ENCODE data around the gene SCGB1C1. TPM values are rescaled to one million over a fixed set of nuclear protein-coding genes. Genes with fewer than 3 reads are reported as not detected.
A peak's percentile ranks its signal among the peaks of the same experiment; 100 is the strongest.
"Not testable (repeated sequence)": the region's sequence is repeated elsewhere in the genome, so short reads cannot be mapped to it uniquely, and the experiment has no call there.

The SCGB1C1 gene
- total RNA-seq (2014; rRNA removed; shearing (Covaris generic)): not detected in 2 replicates
- polyA plus RNA-seq (2015; cell fraction: cytosol; rRNA removed): not detected in 2 replicates
- polyA plus RNA-seq (2015; cell fraction: nucleus; rRNA removed): not detected in 2 replicates

DNA sequence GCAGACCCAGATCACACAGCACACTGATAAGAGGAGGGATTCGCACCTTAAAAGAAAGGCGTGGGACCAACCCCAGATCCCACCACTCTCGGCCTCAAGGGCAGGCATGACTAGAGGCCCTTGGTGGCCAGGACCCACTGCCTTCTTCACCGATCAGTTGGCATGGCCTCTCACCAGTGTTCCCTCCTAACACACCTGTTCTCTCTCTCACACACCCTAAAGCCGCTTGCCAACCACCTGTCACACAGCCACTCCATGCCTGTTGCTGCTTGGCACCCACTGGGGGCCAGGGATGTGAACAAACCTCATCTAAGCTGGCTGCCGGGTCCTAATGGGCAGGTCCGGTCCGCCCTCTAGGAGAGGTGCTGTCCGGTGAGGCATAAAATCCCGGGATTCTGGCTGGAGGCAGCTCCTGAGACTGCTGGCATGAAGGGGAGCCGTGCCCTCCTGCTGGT, at the start of gene SCGB1C1:
Gene SCGB1C1, plus strand, starts transcription at position 405 of the 455 bp plus-strand sequence. Its CDS starts 22 bp downstream, at position 427.
- in situ Hi-C loops (cut with HindIII; ENCODE audit: low pct_unique_long_range_greater_than_20kb, low sequenced_read_pairs): not testable (repeated sequence)

DNA sequence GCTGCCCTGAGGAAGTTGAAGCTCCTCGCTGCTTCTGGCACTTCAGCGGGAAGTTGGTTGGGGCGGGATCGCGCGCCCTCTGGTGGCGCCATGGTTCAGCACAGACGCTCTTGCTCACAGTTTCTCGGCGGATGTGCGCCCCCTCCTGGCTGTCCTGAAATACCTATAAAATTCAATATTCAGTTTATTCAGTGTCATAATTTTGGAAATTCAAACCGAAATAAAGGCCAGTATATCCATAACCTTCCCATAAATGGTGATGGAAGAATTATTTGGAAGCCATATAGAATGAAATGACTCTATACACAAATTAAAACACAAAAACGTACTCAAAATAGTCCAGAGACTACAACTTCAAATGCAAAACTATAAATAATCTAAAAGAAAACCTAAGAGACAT, 12.6 kb upstream of the SCGB1C1 start:
- DNase-seq (ENCODE audit: low read depth, low spot score); in situ Hi-C loops (cut with HindIII; ENCODE audit: low pct_unique_long_range_greater_than_20kb, low sequenced_read_pairs): not testable (repeated sequence)

More for the DNA sequence above, at the start of gene SCGB1C1:
- DNase-seq (ENCODE audit: low read depth, low spot score): not testable (repeated sequence)

DNA sequence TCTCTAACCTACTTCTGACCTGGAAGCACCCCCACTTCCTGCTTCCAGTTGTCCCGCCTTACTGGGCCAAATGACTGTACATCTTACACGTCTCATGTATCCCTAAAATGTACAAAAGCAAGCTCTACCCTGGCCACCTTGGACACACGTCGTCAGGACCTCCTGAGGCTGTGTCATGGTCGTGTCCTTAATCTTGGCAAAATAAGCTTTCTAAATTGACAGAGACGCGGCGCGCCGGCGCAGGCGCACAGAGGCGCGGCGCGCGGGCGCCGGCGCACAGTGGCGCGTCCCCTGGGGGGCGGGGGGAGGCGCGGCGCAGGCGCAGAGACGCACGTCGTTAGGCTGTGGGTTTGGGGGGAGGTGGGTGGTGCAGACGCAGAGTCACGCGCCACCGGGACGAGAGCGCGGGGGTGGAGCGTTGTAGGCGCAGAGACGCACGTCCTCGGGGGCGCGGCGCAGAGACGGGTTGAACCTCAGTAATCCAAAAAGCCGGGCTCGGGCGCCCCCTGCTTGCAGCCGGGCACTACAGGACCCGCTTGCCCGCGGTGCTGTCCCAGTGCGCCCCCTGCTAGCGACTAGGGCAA, 3.6 kb upstream of the SCGB1C1 start:
- in situ Hi-C loops (cut with HindIII; ENCODE audit: low pct_unique_long_range_greater_than_20kb, low sequenced_read_pairs): not testable (repeated sequence)
- DNase-seq (ENCODE audit: low read depth, low spot score): peak; percentile 89

DNA sequence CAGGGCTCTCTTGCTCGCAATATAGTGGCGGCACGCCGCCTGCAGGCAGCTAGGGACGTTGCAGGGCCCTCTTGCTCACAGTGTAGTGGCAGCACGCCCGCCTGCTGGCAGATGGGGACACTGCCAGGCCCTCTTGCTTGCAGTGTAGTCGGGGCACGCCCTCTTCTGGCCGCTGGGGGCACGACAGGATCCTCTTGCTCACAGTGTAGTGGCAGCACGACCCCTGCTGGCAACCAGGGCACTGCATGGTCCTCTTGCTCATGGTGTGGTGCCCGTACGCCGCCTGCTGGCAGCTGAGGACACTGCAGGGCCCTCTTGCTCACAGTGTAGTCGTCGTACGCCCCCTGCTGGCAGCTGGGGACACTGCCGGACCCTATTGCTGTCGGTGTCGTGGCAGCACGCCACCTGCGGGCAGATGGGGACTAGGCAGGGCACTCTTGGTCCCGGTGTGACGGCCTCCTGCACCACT, 3.0 kb upstream of the SCGB1C1 start:
- DNase-seq (ENCODE audit: low read depth, low spot score); in situ Hi-C loops (cut with HindIII; ENCODE audit: low pct_unique_long_range_greater_than_20kb, low sequenced_read_pairs): not testable (repeated sequence)

DNA sequence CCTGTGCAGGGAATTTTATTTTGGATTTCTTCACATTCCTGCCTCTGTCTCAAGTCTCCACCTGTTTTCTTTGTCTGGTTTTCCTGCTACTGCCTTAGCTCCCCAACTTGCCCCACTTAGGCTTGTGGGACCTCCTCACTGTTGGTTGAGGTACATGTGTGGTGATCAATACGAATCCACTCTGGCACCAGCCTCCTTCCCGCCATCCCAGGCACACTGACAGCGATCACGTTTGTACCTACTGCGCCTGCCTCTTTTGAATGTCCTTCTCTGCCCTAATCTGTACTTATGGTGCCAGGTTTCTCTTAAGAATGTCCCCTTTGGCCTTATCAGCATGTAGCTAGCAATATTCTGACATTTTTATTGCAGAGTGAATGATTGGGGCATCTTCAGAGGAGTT, 2.3 kb upstream of the SCGB1C1 start:
- DNase-seq (ENCODE audit: low read depth, low spot score); in situ Hi-C loops (cut with HindIII; ENCODE audit: low pct_unique_long_range_greater_than_20kb, low sequenced_read_pairs): not testable (repeated sequence)

DNA sequence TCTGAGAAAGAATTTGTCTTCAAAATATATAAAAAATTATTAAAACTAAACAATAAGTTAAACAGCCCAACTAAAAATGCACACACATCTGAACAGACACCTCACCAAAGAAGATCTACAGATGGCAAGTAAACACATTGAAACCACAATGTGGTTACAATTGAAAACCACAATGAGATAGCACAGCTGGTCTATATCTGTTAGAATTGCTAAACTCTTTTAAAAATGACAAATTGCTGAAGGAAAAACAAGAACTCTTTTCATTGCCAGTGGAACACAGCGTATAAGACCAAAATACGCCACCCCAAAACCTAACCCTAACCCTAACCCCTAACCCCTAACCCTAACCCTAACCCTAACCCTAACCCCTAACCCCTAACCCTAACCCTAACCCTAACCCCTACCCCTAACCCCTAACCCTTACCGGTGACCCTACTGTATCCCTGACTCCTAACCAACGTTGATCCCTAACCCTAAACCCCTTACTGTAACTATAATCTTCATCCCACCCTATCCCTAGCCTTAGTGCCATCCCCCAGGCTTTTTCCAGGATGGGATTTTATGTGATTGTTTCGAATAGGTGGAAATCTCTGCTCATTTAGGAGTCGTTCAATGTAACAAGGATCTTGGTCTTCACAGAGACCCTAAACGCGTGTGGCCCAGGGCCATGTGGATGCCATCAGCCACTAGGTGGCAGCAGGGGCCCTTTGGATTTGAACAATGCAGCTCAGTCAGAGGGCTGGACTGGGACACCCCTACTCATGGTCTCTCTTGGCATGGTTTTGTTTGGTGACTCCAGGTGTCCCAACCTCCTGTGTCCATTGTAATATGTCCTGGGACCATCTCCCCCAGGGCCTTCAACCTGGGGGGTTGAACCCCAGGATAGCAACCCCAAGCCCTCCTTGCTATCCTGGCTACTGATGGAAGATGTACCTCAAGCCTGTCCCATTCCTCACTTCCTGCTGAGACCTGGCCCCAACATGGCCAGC, 1.1 kb upstream of the SCGB1C1 start:
- DNase-seq (ENCODE audit: low read depth, low spot score); in situ Hi-C loops (cut with HindIII; ENCODE audit: low pct_unique_long_range_greater_than_20kb, low sequenced_read_pairs): not testable (repeated sequence)

DNA sequence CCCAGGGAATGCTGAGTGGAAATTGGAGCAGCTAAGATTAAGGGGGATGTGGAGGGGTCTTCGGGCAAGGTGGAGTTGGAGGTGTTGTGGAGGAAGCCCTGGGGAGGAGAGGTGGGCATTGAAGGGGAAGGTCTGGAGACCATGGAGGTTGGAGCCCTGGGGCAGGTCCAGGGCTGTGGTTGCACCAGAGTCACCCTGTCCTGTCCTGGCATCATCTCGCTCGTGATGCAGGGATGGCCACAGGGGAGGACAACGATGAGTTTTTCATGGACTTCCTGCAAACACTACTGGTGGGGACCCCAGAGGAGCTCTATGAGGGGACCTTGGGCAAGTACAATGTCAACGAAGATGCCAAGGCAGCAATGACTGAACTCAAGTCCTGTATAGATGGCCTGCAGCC, 603 bp downstream of the SCGB1C1 start:
- DNase-seq (ENCODE audit: low read depth, low spot score); in situ Hi-C loops (cut with HindIII; ENCODE audit: low pct_unique_long_range_greater_than_20kb, low sequenced_read_pairs): not testable (repeated sequence)

DNA sequence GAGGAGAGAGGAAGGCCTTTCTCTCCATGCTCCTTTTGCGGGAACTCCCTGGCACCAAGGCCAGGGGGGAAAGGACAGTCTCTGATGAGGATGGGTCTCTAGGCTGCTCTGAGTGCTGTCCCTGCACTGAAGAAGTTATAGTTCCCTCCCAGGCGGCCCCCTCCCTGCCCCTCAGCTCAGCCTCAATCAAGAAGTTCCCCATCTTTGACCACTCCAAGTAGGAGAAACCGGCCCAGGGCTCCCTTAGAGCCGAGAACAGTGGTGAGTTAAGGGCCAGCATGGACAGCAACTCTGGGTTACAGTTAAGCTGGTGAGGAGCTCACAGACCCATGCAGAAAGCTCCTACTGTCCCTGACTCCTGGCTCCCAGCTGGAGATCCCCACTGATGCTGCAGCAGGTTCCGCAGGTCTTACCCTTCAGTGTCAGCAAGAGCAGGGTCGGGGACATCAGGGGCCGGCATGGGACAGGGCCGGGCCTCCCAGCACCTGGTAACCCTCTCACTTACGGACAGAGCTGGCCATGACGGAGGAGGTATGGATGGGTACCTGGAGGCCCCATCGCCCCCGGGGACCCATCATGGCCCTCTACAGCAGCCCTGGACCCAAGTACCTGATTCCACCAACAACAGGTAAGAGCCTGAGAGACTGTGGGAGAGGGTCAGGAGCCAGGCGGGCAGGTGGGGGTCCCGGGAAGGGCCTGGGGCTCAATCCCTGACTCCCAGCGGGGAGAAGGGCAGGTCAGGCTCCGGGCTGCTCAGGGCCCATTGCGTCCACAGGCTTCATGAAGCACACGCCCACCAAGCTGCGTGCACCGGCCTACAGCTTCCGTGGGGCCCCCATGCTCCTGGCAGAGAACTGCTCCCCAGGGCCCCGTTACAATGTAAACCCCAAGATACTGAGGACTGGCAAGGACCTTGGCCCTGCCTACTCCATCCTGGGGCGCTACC, 4.2 kb downstream of the SCGB1C1 start:
- in situ Hi-C loops (cut with HindIII; ENCODE audit: low pct_unique_long_range_greater_than_20kb, low sequenced_read_pairs): no loop called here
- DNase-seq (ENCODE audit: low read depth, low spot score): no peak

DNA sequence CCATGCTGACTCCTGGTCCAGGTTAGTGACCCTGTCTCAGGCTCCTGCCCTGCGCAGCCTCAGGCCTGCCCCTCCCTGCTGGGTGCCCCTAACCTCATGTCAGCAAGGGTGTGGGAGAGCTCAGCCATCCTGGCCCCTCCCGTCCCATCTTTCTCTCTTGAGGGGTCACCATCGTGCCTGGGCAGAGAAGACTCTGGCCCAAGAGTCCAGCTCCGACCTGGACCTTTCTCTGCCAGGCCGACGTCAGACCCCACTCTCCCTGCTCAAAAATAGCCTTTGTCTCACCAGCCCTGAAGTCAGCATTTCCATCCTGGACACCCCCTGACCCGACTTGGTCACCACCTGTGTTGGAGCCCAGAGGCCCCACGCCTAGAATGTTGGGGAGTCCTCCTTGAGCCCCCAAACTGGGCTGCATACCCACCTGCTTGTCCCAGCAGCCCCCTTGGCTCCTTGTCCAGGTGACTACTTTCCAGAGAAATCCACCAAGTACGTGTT, 4.9 kb downstream of the SCGB1C1 start:
- in situ Hi-C loops (cut with HindIII; ENCODE audit: low pct_unique_long_range_greater_than_20kb, low sequenced_read_pairs): no loop called here
- no peak for DNase-seq (ENCODE audit: low read depth, low spot score)

DNA sequence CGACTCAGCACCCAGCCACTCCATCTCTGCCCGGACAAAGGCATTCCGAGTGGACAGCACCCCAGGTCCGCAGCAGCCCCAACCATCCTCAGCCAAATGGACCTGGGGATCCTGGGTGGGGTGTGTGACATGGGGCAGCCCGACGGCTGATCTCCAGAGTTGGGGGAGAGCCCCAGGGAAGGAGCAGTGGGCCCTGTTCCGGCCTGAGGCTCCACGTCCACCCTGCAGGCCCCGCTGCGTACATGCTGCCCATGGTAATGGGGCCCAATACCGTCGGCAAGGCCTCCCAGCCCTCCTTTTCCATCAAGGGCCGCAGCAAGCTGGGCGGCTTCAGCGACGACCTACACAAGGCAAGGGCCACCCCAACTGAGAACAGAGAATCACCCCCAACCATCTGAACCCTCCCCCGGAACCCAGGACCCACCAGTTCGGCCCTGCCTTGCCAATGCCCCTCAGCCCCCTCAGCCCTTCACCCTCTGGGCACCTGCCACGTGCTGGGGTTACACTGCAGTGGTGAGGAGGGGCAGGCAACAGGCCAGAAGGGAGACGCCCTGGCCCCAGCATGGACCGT, 5.4 kb downstream of the SCGB1C1 start:
- DNase-seq (ENCODE audit: low read depth, low spot score): no peak
- in situ Hi-C loops (cut with HindIII; ENCODE audit: low pct_unique_long_range_greater_than_20kb, low sequenced_read_pairs): no loop called here

DNA sequence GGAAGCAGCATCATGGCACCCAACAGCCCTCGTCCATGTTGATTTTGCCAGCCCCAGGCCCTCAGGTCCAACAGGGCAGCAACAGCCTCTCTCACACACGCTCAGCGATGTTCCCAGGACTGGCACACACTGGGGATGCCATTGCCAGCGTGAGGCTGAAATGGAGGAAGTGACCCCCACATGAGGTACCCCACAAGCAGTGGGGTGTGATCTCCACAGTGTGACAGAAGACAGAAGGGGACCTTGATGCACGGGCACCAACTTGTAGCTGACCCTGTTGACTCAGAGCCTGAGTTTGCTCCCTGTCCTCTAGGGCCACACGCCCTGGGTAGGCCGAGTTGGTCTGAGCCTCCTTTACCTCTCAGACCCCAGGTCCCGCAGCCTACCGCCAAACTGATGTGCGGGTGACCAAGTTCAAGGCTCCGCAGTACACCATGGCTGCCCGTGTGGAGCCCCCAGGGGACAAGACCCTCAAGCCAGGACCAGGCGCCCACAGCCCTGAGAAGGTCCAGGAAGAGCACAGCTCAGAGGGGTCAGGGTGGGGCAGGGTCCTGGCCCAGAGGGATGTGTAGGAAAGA, 6.2 kb downstream of the SCGB1C1 start:
- DNase-seq (ENCODE audit: low read depth, low spot score): no peak
- in situ Hi-C loops (cut with HindIII; ENCODE audit: low pct_unique_long_range_greater_than_20kb, low sequenced_read_pairs): no loop called here

DNA sequence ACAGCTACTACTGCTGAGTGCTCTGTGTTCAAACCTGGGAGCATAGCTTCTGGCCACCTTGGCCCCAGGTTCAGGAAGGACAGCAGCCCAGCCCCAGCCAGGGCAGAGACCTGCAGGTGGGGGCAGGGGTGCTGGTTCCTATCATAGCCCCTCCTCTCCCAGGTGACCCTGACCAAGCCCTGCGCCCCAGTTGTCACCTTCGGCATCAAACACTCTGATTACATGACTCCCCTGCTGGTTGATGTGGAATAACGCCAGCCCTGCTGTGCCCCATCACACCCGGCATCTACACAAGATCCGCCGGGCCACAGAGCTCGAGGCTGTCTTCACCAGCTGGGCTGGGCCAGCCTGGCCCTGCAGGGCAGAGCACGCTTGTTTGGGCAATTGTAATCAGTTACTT, 6.9 kb downstream of the SCGB1C1 start:
- in situ Hi-C loops (cut with HindIII; ENCODE audit: low pct_unique_long_range_greater_than_20kb, low sequenced_read_pairs): no loop called here
- no peak for DNase-seq (ENCODE audit: low read depth, low spot score)

DNA sequence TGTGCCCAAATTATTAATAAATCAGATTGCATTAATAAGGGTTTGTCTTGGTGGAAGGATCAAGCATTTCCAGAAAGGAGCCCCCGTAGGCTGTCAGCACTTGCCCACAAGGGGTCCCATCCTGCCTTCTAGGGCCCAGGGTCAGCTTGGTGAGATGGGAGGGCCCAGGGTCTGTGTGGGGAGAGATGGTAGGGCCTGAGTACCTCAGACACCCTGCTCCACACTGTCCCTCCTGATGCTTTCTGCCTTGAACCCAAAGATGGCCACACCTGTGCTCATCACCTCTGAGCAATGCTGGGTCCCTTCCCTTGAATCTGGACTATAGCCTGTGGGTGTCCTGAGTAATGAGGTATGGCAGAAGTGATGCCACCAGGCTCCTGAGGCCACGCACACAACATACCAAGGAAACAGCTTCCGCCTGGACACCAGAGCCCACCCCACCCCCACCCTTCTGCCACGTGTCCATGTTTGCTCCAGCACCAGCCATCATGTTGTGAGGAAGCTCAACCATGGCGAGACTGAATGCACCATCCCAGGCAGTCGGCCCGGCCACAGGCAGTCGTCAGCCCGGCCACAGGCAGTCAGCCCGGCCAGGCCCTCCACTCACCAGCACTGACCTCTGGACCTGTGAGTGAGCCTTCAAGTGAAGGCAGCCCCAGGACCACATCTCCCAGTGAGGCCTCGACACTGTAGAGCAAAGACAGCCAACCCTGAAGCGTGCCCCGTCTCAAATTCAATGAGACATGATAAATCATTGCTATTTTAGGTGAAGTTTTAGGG, 7.5 kb downstream of the SCGB1C1 start:
- in situ Hi-C loops (cut with HindIII; ENCODE audit: low pct_unique_long_range_greater_than_20kb, low sequenced_read_pairs): no loop called here
- DNase-seq (ENCODE audit: low read depth, low spot score): no peak

DNA sequence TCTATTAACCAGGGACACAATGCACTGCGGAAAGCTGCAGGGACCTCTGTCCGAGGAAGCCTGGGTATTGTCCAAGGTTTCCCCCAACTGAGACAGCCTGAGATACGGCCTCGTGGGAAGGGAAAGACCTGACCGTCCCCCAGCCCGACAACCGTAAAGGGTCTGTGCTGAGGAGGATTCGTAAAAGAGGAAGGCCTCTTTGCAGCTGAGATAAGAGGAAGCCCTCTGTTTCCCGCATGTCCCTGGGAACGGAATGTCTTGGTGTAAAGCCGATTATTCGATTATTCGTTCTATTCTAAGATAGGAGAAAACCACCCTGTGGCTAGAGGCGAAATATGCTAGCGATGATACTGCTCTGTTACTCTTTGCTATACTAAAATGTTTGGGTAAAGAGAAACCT, 9.1 kb downstream of the SCGB1C1 start:
- DNase-seq (ENCODE audit: low read depth, low spot score): no peak
- in situ Hi-C loops (cut with HindIII; ENCODE audit: low pct_unique_long_range_greater_than_20kb, low sequenced_read_pairs): no loop called here

DNA sequence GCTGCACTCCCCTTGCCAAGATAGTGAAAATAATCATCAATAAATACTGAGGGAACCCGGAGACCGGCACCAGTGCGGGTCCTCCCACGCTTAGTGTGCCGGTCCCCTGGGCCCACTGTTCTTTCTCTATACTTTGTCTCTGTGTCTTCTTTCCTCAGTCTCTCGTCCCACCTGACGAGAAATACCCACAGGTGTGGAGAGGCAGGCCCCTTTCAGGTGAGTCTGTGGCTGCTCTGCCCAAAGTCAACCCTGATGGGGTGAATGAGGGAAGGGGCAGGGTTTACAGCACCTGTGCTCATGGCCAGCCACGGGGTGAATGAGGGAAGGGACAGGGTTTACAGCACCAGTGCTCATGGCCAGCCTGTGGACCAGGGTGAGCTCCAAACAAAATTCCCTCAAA, 9.6 kb downstream of the SCGB1C1 start:
- no peak for DNase-seq (ENCODE audit: low read depth, low spot score)
- in situ Hi-C loops (cut with HindIII; ENCODE audit: low pct_unique_long_range_greater_than_20kb, low sequenced_read_pairs): no loop called here

Measured in SK-MEL-5 (cell line).